ENCODE measurements around the gene RAD51B.

DNA sequence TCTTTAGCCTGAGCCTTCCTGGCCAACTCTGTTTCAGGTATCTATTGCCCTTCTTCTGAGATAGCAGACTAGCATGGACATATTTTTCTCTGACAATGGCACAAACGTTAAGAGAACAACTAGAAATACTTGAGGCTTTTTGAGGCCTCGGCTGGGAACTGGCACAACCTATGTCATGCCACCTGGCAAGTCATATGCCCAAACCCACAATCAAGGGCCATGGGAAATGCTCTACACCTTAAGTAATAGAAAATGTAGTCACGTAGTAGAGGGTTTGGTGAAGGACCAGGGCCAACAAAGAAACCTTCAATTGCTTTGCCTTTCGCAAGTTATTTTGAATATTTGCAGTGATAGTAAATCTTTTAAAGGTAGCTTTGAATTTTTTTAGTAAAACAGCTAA lies 647.8 kb downstream of the RAD51B start:
- TF ChIP-seq POLR2A (IDR thresholded peaks at IDR 0.05): no peak
- TF ChIP-seq CTCF (IDR thresholded peaks at IDR 0.05): no peak
